Cerebellar nuclear complex (tissue), 1 donor: Measurements from ENCODE around the gene GNAQ.
"Not testable (repeated sequence)": the region's sequence is repeated elsewhere in the genome, so short reads cannot be mapped to it uniquely, and the experiment has no call there.

Experiments
- DNase-seq, 2 experiments: peaks; one replicate each; lab custom pipeline; 2025; lab: John Stamatoyannopoulos, UW

GNAQ gene

GRCh38 chr9:77690723-77691122 lies 340.9 kb downstream of the GNAQ start:
- DNase-seq: not testable (repeated sequence)

GRCh38 chr9:77690119-77690518 lies 341.5 kb downstream of the GNAQ start:
- DNase-seq: not testable (repeated sequence)

- not testable (repeated sequence) for DNase-seq
These were observed 343.9 kb downstream of the GNAQ start for GRCh38 chr9:77687737-77688136.

DNA sequence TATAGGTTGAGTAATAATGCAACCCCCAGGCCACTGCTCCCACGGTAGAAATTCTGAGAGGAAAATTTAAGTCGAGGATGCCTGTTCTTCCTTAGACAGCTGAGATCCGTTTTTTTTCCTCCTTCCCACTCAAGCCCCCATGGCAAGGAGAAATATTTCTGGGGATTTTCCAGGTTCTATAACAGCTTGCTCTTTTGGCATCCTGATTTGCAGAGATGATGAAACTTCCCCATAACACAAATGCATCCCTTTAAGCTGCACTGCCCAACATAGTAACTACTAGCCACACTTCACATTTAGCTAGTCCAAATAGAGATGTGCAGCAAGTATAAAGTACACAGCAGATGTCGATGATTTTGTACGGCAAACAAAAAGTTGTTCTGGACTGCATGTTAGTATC lies 351.0 kb downstream of the GNAQ start:
- DNase-seq: no peak

DNA sequence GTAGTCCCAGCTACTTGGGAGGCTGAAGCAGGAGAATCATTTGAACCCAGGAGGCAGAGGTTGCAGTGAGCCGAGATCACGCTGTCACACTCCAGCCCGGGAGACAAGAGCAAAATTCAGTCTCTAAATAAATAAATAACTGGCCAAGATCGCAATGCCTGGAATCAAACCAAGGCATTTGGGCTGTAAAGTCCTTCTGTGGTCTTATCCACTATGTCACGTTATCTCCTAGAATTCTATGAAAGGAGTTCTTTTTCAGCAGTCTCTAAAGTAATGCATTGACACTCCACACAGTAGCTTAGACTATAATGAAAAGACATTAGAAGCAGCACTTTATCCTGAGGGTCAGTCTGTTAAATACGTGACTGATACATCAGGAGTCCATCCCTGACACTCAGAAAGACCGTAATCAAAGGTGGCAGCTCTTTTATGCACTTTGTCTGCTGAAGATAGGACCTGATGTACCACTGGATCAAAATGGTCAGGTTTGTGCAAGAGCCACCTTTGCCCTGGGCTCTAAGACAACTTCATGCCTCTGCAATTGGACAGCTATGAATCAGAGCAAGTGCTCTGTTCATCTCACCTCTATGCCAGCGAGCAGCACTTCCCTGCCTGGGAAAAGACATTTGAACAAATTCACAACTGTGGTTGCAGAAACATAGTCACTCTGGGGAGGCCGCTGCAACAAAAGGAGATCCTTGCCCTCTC lies 351.8 kb downstream of the GNAQ start:
- DNase-seq: no peak

DNA sequence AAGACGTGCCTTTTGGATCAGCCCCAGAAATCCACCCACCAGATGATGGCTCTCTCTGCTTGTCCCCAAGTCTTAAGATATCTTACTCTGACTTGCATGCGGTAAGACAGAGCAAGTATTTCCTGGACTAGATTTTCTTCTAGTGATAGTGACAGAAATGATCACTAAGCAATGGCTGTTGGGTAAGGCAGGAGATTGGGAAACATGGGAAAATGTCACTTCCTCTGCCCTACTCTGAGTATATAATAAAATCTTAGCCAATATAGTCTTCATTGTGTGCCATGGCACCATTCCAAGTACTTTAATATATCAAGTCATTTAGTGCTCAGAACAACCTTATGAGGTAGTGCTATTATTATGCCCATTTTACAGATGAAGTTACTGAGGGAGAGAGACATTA lies 352.5 kb downstream of the GNAQ start:
- DNase-seq: no peak

DNA sequence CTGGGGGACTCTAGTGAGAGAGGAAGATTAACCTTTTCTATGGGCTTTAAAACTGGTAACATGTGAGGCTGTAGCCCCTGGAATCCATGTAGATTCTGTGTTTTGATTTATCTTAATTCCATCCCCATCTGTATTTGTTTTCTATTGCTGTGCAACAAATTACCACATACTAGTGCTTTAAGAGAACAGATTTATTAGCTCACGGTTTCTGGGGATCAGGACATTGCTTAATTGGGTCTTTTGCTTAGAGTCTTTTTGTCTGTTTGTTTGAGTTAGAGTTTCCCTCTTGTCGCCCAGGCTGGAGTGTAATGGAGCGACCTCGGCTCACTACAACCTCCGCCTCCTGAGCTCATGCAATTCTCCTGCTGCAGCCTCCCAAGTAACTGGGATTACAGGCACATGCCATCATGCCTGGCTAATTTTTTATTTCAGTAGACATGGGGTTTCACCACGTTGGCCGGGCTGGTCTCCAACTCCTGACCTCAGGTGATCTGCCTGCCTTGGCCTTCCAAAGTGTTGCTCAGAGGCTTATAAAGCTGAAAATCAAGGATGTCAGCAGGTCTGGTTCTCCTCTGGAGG lies 353.6 kb downstream of the GNAQ start:
- DNase-seq: no peak

- no peak for DNase-seq
These were observed 354.2 kb downstream of the GNAQ start for GRCh38 chr9:77677397-77677796.

DNA sequence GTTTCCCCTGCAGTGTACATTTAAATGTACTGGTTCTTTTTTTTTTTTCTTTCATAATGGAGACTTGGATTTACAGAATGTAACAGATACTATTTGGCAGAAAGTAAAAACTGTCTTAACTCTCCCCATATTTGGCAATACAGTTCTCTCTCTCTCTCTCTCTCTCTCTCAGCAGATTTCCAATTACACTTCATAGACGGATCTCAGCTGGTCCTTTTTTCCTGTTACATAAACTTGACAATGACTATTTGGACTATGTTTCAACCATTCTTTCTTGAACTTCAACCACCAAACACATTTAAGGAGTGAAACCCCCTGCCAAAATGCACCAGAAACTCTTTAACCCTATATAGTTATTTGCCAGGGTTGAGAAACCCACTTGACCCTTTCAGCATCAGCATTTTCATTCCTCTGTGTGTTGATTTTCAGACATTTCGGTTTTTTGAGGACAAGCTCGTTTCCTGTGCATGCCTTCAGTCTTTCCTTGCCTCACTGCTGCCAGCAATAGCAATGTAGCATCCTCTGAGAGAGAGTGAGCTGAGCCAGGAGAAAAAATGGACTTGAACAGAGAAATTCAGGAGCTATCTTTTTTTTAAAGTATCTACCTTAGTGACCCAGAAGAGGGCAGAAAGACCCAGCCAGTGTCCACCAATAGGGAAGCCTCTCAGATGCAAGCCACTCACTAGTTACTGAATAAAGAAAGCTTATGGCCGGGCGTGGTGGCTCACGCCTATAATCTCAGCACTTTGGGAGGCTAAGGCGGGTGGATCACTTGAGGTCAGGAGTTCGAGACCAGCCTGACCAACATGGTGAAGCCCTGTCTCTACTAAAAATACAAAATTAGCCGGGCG lies 357.4 kb downstream of the GNAQ start:
- DNase-seq: no peak

DNA sequence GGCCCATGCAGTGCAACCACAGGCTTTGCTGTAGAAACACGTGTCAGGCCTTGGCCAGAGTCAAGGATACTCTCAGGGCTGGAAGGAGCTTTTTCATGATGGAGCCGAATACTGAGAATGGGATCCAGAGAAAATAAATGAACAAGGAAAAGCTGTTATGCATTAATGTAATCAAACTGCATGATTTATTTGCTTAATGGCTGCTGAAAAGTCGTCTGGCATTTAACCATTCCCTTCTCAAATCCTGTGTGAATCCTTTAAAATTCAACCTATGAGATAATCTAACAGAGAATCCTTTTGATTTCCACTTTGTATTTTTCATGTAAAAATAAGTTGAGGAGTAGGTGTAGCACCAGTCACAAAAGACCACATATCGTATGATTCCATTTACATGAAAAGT lies 359.4 kb downstream of the GNAQ start:
- DNase-seq: no peak

- DNase-seq: no peak
These were observed 364.5 kb downstream of the GNAQ start for GRCh38 chr9:77667151-77667550.
